Colon (tissue), 2 donors: ENCODE results near the gene GFRA1.

Experiments
- FAIRE-seq: peaks from 2 replicates; lab custom pipeline; 2012; peaks lifted over from hg19 to GRCh38; lab: Jason Lieb, UNC
- donor health status: control.
- donor health status: control.

Gene GFRA1

GRCh38 chr10:116240157-116240950 lies 32.7 kb downstream of the GFRA1 start:
- FAIRE-seq = no peak

DNA sequence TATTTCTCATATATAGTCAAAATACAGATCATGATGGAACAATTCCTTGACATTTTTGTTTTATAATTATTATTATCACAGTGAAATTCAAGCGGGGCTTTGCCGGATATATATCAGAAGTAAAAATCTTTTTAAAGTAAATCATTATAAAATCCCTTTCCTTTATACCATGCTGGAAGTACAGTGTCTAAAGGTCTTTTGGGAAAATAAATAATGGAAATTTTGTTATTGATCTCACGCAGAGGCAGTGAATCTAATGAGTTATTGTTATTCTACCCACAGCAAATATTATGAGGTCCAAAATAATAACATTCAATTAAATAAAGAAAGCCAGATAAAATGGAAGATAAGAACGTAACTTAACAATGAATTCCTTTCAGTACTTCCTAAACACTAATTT lies 33.8 kb downstream of the GFRA1 start:
- no peak for FAIRE-seq

- no peak for FAIRE-seq
Measured at GRCh38 chr10:116237970-116238369, 35.0 kb downstream of the GFRA1 start.

DNA sequence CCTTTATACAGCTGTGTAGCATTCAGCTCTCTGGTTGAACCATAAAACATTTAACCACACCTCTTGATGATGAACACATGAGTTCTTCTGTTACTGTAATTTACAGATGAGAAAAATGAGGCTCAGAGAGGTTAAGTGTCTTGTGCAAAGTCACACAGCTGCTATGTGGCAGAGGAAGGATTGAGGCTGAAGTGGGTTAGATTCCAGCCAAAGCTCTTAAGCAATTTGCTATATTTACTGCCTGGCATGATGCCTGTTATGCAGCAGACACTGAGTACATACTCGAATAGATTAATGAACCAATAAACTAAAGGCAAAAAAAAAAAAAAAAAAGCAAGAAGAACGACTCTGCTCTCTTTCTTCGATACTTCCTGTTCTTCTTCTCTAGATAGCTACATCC lies 35.7 kb downstream of the GFRA1 start:
- no peak for FAIRE-seq

- no peak for FAIRE-seq
Measured at GRCh38 chr10:116233230-116233629, 39.8 kb downstream of the GFRA1 start.

DNA sequence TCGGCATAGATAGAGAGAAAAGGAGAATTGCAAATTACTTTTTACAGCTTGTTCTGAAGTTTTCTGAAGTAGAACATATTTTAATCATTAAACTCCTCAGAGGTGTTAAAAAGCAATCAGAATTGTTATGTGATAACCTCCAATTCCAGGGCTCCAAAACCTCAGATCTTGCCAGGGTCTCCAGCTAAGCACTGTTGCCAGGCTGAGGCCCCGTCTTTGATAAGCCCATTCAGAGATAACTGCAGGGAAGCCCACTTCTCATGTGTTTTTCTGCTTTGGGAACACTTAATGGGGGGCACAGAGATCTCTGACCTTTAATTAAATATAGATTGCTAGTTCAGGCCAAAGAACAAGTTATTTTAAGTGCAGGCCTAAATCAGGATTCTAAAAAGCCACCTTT lies 40.4 kb downstream of the GFRA1 start:
- no peak for FAIRE-seq

DNA sequence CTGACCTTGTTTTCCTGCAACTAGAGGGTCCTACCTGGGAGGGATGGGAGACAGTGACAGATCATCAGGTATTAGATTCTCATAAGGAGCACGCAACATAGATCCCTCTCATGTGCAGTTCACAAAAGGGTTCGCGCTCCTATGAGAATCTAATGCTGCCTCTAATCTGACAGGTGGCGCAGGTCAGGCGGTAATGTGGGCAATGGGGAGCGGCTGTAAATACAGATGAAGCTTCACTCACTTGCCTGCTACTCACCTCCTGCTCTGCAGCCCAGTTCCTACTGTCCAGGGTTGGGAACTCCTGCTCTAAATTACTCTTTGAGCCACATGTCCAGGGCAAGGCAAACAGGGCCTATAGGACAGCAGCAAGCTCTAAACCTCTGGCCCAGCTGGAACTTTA lies 46.2 kb downstream of the GFRA1 start:
- FAIRE-seq = no peak

DNA sequence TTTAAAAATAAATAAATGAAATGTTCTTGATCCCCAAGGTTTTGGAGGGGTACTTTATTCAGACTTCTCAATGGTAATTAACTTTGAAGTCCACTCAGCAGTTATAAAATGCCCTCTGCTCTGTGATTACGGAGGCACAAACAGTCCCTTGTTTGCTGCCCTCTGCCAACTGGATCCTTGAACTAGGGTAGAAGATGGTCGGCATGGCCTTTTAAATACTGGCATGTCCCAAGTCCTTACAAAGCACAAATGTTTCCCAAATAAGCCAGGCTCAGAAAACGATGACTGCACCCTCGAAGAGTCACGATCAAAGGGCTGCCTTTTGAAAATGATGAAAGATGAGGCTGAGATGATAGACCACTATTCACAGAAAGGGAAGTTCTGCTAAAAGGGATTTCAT lies 47.0 kb downstream of the GFRA1 start:
- FAIRE-seq = no peak

DNA sequence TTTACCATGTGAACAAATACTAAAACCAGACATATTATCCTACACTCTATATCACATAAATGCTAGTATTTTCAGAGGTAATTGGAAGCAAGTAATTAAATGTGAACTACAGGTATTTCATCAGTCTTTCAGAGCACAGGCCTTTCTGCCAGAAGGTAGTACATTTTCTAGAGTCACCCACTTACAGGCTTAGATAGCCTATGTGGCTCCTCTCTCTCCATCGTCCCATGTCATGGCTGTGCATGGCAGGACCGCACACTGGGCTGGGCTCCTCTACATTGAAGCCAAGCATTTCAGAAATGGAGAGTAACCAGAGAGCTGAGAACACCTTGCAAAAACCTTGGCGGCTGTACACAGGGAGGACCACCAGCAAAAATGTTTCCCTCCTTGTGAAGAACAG lies 49.7 kb downstream of the GFRA1 start:
- no peak for FAIRE-seq

DNA sequence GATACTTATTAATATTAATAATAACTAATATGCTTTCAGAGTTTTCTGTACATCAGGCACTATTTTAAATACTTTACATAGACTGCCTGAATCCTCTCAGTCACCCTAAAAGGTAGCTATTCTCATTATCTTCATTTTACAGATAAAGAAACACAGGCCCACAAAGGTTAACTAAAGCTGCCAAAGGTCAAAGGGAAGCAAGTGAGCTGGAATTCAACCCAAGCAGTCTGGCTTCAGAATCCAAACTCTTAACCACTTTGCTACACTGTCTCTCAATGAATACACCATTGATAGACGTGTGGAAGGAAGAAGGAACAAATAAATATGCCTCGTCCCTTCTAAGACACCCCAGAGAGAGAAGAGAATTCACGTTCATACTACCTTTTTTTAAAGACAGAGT lies 52.0 kb downstream of the GFRA1 start:
- no peak for FAIRE-seq

DNA sequence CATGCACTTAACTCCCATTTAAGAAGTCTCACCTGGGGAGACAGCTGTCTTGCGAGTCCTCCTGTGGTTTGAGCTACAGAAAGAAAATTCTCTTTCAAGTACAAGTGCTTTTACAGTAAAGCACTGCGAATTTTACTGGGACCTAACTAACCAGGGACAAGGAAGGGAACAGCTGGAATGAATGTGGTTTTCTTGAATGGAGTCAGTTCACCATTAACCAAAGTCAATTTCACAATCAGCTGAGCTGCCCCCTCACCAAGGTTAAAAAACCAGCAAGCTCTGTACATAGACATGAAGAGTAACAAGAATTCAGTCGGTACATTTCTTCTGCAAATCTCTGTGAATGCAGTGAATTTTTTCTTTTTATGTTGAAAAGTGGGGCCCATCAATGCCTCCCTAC lies 56.3 kb downstream of the GFRA1 start:
- no peak for FAIRE-seq

DNA sequence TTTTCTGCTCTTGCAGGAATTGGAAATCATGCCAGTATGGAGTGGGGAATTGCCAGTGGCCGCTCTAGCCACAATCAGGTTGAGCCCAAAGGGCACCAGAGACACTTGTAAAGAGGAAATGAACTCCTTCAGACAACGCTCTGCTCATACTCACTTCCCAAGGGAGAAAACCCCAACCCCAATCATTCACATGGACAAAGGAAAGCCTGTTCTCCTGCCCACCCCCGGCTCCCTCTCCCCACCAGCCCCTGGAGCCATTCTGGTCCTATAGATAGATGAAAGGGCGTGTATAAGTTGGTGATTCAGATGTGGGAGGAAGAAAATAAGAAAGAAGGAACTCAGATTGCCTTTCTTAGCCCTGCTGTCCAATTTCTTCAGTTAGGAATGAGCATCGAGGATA lies 57.4 kb downstream of the GFRA1 start:
- no peak for FAIRE-seq

GRCh38 chr10:116211682-116212081 lies 61.3 kb downstream of the GFRA1 start:
- FAIRE-seq = no peak

GRCh38 chr10:116210588-116211346 lies 62.2 kb downstream of the GFRA1 start:
- no peak for FAIRE-seq

- no peak for FAIRE-seq
Measured at GRCh38 chr10:116209781-116210180, 63.2 kb downstream of the GFRA1 start.

DNA sequence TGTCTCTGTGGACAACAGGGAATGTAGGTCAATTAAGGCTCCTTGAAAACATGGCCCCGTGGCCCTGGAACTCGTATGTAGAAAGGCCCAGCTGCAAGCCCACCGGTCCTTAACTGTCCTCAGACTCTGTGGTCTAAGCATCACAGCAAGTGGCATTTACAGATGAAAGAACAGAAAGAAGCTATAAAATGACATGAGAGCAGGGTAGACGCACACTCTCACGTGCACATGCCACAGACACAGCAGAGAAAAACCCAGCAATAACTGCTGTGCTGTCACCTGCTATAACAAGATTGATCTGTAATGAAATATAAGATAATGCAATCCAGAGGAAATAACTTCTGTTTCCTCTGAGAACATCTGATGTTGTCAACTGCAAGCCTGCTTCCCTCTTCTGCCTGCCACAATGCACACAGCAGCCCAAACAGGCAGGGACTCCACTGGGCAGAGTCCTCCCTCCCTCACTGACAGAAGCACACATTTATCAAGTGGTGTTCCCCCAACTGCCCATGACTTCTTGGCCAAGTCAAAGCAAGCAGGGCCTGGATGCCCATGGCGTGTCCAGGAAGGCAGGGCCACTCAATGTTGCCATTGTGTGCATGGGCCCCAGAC lies 63.9 kb downstream of the GFRA1 start:
- no peak for FAIRE-seq

DNA sequence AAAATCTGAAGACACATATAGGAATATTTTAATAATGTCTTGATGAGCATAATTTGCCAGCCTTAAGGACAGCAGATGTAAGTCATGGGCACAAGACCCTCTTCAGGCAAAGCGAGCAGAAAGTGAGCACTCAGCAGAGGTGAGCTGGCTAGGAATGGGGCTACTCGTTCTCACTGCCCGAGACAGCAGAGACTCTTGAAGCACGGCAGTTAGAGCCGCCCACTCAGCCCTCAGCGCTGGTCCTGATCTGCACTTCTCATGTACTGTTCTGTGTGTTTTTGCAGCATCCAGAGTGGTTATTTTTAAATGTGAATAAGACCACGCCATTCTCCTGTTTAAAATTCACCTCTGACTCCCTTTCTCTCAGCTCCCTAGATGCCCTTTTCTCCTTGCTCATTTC lies 65.3 kb downstream of the GFRA1 start:
- FAIRE-seq = no peak

DNA sequence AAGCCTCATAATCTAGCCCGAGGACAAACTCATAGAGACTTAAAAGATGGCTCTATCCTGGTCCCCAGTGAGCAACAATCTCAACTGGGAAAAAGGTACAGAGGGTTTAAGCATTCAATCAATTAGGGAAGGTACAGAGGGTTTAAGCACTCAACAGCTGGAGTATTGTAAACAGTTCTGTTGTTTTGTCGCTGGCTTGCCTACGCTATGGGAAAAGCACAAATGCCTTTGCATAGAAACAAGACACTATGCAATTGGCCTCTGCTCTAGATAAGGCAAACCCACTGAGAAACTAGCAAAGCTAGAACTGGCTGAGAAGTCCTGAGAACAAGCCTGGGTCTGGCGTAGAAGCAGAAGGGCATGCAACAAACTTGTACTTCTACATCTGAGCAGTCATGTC lies 69.3 kb downstream of the GFRA1 start:
- no peak for FAIRE-seq

GRCh38 chr10:116201670-116202430 lies 71.2 kb downstream of the GFRA1 start:
- FAIRE-seq = no peak

DNA sequence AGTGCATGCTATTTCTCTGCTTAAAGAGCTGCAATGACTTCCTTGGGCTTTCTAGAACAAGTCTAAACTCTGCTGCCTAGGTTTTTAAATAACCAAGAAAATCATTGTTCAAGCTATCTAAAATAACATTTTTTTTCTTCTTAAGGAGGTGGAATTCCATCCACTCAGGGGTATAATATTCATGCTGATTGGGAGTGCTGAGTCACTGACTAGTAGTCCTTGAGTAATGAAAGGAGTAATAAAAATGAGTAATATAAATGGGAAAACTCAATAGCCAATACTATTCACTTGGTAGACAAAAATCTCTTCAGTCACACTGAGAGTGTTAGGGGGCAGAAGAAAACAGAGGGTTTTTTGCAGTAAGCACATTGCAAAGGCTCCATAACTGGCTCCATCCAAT lies 72.0 kb downstream of the GFRA1 start:
- FAIRE-seq = no peak

DNA sequence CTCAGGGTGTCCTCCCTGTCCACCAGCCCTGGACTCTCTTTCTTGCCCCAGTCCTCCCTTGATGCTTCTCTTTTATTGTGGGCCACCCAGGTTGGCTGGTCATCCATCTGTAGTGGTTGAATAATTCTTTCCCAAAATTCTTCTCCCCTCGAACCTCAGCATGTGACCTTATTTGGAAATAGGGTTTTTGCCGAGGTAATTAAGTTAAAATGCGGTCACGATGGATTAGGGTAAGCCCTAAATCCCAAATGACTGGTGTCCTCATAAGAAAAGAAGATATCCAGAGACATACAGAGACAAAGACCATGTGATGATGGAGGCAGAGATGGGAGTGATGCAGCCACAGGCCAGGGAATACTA lies 74.3 kb downstream of the GFRA1 start:
- FAIRE-seq = no peak

- no peak for FAIRE-seq
Measured at GRCh38 chr10:116197946-116198675, 74.9 kb downstream of the GFRA1 start.
